AG04449 (cell line): ENCODE results near the gene SOX4.

Experiments used
- CTCF ChIA-PET: fragments of 350-600 bp; formaldehyde crosslinking; extraction: SDS; loops from one replicate; lab custom pipeline; 2021; ENCODE audit warnings: antibody characterized with exemption; lab: Yijun Ruan, JAX
- POLR2A ChIA-PET: fragments of 400-600, 350-600 bp; formaldehyde crosslinking; extraction: SDS; loops from one replicate; lab custom pipeline; 2020; ENCODE audit warnings: antibody characterized with exemption, inconsistent platforms; lab: Yijun Ruan, JAX
- DNase-seq: peaks from one replicate; pipeline ENCODE4 v3.0.0-alpha.2; 2010; ENCODE audit warnings: low read depth, low spot score
- H3K4me3 ChIP-seq: 2 replicates; pipeline ENCODE4 v1.5.1; 2011; ENCODE audit warnings: low read depth, mild to moderate bottlenecking, control low read depth, low read length
- TF ChIP-seq, protein P1 (sequence below): IDR thresholded peaks from one replicate; pipeline ENCODE4 v1.5.1; 2011; ENCODE audit warnings: mild to moderate bottlenecking, moderate library complexity, low read length, control low read depth, inconsistent platforms; ENCODE audit not compliant: insufficient read depth; ENCODE audit errors: missing control alignments

SOX4 gene

GRCh38 chr6:21605166-21605565 lies 11.6 kb downstream of the SOX4 start:
- POLR2A ChIA-PET = no interaction called here
- no peak overlapping the region for H3K4me3 ChIP-seq
- DNase-seq = no peak
- CTCF ChIA-PET = no interaction called here
- TF ChIP-seq, protein P1, sequence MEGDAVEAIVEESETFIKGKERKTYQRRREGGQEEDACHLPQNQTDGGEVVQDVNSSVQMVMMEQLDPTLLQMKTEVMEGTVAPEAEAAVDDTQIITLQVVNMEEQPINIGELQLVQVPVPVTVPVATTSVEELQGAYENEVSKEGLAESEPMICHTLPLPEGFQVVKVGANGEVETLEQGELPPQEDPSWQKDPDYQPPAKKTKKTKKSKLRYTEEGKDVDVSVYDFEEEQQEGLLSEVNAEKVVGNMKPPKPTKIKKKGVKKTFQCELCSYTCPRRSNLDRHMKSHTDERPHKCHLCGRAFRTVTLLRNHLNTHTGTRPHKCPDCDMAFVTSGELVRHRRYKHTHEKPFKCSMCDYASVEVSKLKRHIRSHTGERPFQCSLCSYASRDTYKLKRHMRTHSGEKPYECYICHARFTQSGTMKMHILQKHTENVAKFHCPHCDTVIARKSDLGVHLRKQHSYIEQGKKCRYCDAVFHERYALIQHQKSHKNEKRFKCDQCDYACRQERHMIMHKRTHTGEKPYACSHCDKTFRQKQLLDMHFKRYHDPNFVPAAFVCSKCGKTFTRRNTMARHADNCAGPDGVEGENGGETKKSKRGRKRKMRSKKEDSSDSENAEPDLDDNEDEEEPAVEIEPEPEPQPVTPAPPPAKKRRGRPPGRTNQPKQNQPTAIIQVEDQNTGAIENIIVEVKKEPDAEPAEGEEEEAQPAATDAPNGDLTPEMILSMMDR = no peak

- DNase-seq = no peak
- CTCF ChIA-PET = no interaction called here
- H3K4me3 ChIP-seq = no peak overlapping the region
- TF ChIP-seq, protein P1 = no peak
- POLR2A ChIA-PET = no interaction called here
Measured at GRCh38 chr6:21608601-21609000, 15.1 kb downstream of the SOX4 start.

- ChIA-PET POLR2A (no interaction called here), CTCF (interaction anchor here (0.8 kb wide), 1 partner anchor 13 kb away, joined by 5 read pairs; no protein-coding TSS in a partner anchor)
- H3K4me3 ChIP-seq = no peak overlapping the region
- TF ChIP-seq, protein P1 = no peak
- DNase-seq = no peak
Measured at GRCh38 chr6:21609881-21610329, 16.4 kb downstream of the SOX4 start.

DNA sequence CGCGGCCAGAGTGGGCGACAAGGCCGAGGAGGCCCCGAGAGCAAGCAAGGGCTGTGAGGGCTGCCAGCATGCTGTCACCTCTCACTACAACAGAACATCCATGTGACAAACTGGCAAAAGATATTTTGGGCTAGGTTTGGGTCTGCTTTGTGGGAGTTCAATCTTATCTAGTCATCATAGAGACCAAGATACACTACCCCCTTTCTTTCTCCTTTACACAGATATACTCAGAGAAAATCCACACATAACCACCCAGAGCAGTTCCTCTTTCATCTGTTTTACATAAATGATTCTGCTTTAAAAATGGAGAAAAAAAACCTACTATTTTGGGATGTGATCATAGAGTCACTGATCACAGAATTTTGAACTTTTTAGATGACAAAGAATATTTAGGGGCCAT lies 16.8 kb downstream of the SOX4 start:
- H3K4me3 ChIP-seq = no peak overlapping the region
- ChIA-PET CTCF (no interaction called here), POLR2A (no interaction called here)
- TF ChIP-seq, protein P1 = no peak
- no peak for DNase-seq

- no peak for DNase-seq
- H3K4me3 ChIP-seq = no peak overlapping the region
- ChIA-PET POLR2A (no interaction called here), CTCF (interaction anchor here (1.5 kb wide), 1 partner anchor 325 kb away, joined by 3 read pairs; no protein-coding TSS in a partner anchor)
- TF ChIP-seq, protein P1 = no peak
Measured at GRCh38 chr6:21611485-21611884, 17.9 kb downstream of the SOX4 start.

DNA sequence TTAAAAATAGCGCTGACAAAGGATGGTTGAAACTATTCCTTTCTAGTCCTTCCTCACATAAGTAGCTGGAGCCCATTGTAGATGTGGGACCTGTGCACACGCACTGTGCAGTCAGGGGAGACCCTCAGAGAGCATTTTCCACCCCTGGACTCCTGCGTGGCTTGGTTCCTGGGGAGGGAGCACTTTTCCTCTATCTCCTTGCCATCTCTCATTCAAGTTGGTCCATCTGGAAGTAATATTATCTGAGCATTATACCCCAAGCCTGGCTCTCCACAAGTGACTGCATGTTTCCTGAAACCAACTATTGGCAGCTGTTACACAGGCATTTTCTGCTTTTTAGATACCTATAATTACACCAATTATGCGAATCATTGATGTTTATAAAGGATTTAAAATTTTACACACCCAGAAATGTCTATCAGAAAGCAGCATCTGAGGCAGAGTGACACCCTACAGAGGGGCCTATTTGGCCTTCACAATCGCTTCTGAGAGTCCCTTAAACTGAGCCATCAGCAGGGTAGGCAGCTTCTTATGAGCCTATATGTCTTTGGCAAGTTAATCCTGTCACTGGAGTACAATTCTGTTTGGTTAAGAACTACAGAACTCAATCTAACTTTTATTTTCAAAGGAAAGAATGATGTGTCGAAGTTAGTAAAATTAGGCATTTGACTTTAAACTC lies 18.7 kb downstream of the SOX4 start:
- ChIA-PET POLR2A (no interaction called here), CTCF (interaction anchor here (1.5 kb wide), 1 partner anchor 325 kb away, joined by 3 read pairs; no protein-coding TSS in a partner anchor)
- TF ChIP-seq, protein P1 = no peak
- DNase-seq = no peak
- no peak overlapping the region for H3K4me3 ChIP-seq
